GM12891 (cell line): ENCODE measurements around the gene PGRMC2.
"Not testable (repeated sequence)": the region's sequence is repeated elsewhere in the genome, so short reads cannot be mapped to it uniquely, and the experiment has no call there.

Source experiments
- DNase-seq: peaks from one replicate; pipeline ENCODE4 v3.0.0; 2011; ENCODE audit warnings: low spot score; ENCODE audit not compliant: insufficient read length
- FAIRE-seq: peaks from 2 replicates; lab custom pipeline; 2011; peaks lifted over from hg19 to GRCh38; lab: Jason Lieb, UNC
- PAX5 ChIP-seq: IDR thresholded peaks from 2 replicates; pipeline ENCODE4 v1.6.1; 2011; ENCODE audit warnings: low read length, moderate library complexity, mild to moderate bottlenecking; ENCODE audit not compliant: insufficient read depth, severe bottlenecking
- POLR2A ChIP-seq: IDR thresholded peaks from 2 replicates; pipeline ENCODE4 v1.6.1; 2011; ENCODE audit warnings: low read depth, low read length, control low read depth
- POLR2AphosphoS5 ChIP-seq: IDR thresholded peaks from 2 replicates; pipeline ENCODE4 v1.6.1; 2011; ENCODE audit warnings: low read depth, low read length, control low read depth
- POU2F2 ChIP-seq: IDR thresholded peaks from 2 replicates; pipeline ENCODE4 v1.6.1; 2011; ENCODE audit warnings: low read depth, mild to moderate bottlenecking, control low read depth, low read length, moderate library complexity
- SPI1 ChIP-seq: IDR thresholded peaks from 2 replicates; pipeline ENCODE4 v1.6.1; 2011; ENCODE audit warnings: low read depth, low read length, control low read depth
- TAF1 ChIP-seq: IDR thresholded peaks from 2 replicates; pipeline ENCODE4 v1.6.1; 2011; ENCODE audit warnings: low read depth, low read length, control low read depth

Gene PGRMC2

GRCh38 chr4:128275346-128275745, 12.3 kb downstream of the PGRMC2 start:
- TF ChIP-seq POU2F2 (no peak), SPI1 (no peak), POLR2AphosphoS5 (no peak), TAF1 (no peak), POLR2A (no peak), PAX5 (no peak)
- DNase-seq (no peak), FAIRE-seq (no peak)

DNA sequence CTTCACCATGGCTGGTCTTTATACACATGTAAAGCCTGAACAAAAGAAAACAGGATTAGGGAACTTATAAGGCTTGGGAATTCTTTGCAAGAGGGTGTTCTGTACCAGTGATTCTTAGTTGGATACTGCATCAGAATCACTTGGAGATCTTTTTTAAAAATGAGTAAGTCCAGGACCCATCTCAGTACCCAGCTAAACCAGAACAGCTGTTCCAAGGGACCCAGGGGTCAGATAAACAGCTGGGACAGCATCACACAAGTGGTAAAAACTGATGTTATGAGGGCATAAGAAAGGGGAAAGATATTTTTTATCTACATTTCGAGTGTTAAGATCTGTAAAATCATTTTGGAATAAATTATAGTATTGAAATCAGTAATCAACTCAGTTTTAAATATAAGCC, 16.1 kb downstream of the PGRMC2 start:
- FAIRE-seq (no peak), DNase-seq (no peak)
- TF ChIP-seq POLR2A = no peak
- no peak for TF ChIP-seq POLR2AphosphoS5
- TF ChIP-seq POU2F2 = no peak
- TF ChIP-seq TAF1 = no peak
- no peak for TF ChIP-seq SPI1
- TF ChIP-seq PAX5 = no peak

GRCh38 chr4:128268970-128269369, 18.6 kb downstream of the PGRMC2 start:
- DNase-seq = no peak
- TF ChIP-seq PAX5 = no peak
- TF ChIP-seq POLR2AphosphoS5 = no peak
- TF ChIP-seq POLR2A = no peak
- no peak for FAIRE-seq

GRCh38 chr4:128267745-128268144, 19.9 kb downstream of the PGRMC2 start:
- TF ChIP-seq POU2F2 (no peak), SPI1 (no peak), PAX5 (no peak), POLR2A (no peak), POLR2AphosphoS5 (no peak), TAF1 (no peak)
- no peak for FAIRE-seq
- DNase-seq = no peak

GRCh38 chr4:128267171-128267570, 20.4 kb downstream of the PGRMC2 start:
- not testable (repeated sequence) for DNase-seq, FAIRE-seq

DNA sequence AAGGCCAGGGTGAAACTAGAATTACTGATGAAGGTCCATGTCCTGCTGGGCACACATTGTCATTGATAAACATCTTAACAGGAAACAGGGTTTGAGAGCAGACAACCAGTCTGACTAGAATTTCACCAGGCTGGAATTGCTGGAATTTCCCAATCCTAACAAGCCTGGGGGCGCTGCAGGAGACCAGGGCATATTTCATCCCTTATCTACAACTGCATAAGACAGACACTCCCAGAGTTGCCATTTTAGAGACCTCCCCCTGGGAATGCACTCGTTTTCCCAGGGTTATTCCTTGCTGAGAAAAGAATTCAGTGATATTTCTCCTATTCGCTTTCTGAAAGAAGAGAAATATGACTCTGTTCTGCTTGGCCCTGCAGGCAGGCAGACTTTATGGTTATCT, 22.1 kb downstream of the PGRMC2 start:
- FAIRE-seq, DNase-seq: not testable (repeated sequence)

- FAIRE-seq = not testable (repeated sequence)
These were observed 27.7 kb downstream of the PGRMC2 start for GRCh38 chr4:128259889-128260288.

DNA sequence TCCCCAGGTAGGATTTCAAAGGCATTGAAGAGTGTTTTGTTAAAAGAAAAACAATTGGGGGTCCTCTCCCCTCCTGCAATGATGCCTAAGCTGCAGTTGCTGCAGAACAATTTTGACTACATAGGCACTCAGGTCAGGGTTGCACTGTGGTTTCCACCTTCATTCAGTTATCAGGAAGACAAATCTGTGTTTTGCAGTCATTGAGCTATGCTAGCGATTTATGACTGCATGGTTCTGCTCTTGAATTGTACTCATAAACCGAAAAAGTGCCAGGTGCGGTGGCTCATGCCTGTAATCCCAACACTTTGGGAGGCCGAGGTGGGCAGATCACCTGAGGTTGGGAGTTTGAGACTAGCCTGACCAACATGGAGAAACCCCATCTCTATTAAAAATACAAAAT, 29.4 kb downstream of the PGRMC2 start:
- not testable (repeated sequence) for DNase-seq, FAIRE-seq

More at GRCh38 chr4:128259889-128260288, 27.7 kb downstream of the PGRMC2 start:
- DNase-seq = not testable (repeated sequence)

- DNase-seq (no peak), FAIRE-seq (peak; percentile 9)
- no peak for TF ChIP-seq SPI1
- no peak for TF ChIP-seq POU2F2
- TF ChIP-seq POLR2A = no peak
- no peak for TF ChIP-seq TAF1
- no peak for TF ChIP-seq PAX5
- TF ChIP-seq POLR2AphosphoS5 = no peak
These were observed 31.1 kb downstream of the PGRMC2 start for GRCh38 chr4:128256539-128256938.

DNA sequence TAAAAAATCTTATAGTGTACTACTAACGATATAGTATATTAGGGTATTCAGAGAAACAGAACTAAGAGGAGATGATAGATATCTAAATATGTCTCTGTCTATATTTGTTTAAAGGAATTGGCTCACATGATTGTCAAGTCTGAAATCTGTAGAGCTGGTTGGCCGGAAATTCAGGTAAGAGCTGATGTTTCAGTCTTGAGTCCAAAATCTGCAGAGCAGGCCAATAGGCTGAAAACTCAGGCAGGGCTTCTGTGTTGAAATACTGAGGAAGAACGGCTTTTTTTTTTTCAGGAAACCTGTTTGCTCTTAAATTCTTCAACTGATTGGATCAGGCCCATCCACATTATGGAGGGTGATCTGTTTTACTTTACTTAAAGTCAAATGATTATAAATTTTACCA, 31.7 kb downstream of the PGRMC2 start:
- DNase-seq = no peak
- no peak for TF ChIP-seq POLR2A
- FAIRE-seq = no peak

DNA sequence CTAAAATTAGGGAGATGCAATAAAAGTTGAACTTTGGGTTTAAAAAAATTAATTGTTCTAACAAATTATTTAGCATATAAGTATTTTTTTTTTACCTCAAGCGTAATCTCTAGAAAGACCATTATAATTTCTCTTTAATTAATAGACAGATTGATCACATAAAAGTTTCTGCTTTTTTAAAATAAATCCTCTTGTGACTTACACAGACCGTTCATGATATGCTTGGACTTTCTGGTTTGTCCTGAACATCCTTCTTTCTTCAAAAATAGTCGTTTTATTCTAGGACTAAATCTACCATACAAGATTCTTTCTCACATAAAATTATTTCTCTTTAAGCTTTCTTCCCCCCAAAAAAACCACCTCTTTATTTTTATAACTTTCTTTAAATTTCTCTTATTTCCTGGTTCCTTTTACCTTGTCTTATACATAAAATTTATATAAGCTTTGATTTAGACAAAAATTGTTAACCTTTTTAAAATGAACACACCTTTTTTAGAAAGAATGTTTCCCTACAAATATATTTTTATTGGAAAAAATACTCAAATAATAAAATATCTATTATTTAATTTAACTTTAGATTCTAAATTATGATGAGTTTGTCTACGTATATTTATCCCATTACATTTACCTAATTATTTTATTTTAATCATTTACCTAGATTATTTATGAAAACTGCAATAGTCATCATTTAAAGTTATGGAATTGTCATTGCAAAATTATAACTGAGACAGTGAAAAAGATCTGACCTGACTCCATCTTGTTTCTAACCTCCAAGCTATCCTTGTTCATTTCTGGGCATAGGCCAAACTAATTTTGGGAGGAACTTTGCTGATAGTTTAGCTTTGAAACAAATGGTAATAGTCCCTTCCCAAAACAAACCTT, 37.6 kb downstream of the PGRMC2 start:
- DNase-seq (no peak), FAIRE-seq (no peak)
- no peak for TF ChIP-seq POU2F2
- no peak for TF ChIP-seq POLR2A
- no peak for TF ChIP-seq PAX5
- TF ChIP-seq POLR2AphosphoS5 = no peak

- TF ChIP-seq POLR2AphosphoS5 (no peak), POLR2A (no peak), PAX5 (no peak), TAF1 (no peak), POU2F2 (no peak), SPI1 (no peak)
- DNase-seq = no peak
- FAIRE-seq = no peak
These were observed 39.7 kb downstream of the PGRMC2 start for GRCh38 chr4:128247906-128248305.

DNA sequence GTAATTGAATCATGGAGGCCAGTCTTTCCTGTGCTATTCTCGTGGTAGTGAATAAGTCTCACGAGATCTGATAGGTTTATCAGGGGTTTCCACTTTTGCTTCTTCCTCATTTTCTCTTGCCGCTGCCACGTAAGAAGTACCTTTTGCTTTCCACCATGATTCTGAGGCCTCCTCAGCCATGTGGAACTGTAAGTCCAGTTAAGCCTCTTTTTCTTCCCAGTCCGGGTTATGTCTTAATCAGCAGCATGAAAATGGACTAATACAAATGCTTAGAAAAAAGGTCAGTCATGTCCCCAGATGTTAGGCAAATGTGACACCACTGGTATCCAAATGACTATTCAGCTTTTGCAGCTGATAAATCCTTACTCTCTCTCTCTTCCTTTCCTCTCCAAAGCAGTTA, 42.2 kb downstream of the PGRMC2 start:
- FAIRE-seq, DNase-seq: not testable (repeated sequence)
